K562 (cell line): ENCODE data around the gene SFSWAP. TPM values are rescaled to one million over a fixed set of nuclear protein-coding genes. Genes with fewer than 3 reads are reported as not detected.

ENCODE experiments used
- ATAC-seq: fragments of 200-7000 bp; cut with Tn5 transposase; 3 replicates; pipeline ENCODE4 v1.9.1; 2020; ENCODE audit warnings: moderate library complexity
- BruUV-seq: library from RNA; stranded (reverse); fragments of 400-500 nt; replicated peaks from 2 replicates; lab custom pipeline; 2021; lab: Mats Ljungman, UMichigan
- CTCF ChIA-PET: fragments of 300-600 bp; formaldehyde crosslinking; extraction: SDS; loops from one replicate; lab custom pipeline; 2021; ENCODE audit warnings: low intra/inter-chr PET ratio; lab: Yijun Ruan, JAX
- POLR2A ChIA-PET: fragments of 300-600, 350-650 bp; sonication (Branson Sonifier 250); formaldehyde crosslinking; extraction: SDS; loops from one replicate; lab custom pipeline; 2021; ENCODE audit warnings: antibody characterized with exemption, inconsistent platforms; lab: Yijun Ruan, JAX
- DNase-seq, 4 experiments: peaks; one replicate each; pipeline versions ENCODE4 v3.0.0 to v3.0.0-alpha.2; 2011 to 2018; ENCODE audit warnings: low spot score in 3 of 4, mixed read lengths in 3 of 4; ENCODE audit errors: extremely low read depth in 1 of 4
- FAIRE-seq: peaks from 2 replicates; lab custom pipeline; 2011; peaks lifted over from hg19 to GRCh38; lab: Jason Lieb, UNC
- H2AFZ ChIP-seq: 2 replicates; pipeline ENCODE4 v1.6.0; 2011; ENCODE audit warnings: low read depth, low read length, control low read depth, inconsistent platforms
- H3K27ac ChIP-seq: fragments of 200-600 bp; 3 replicates; pipeline ENCODE4 v1.8.0; 2011; ENCODE audit warnings: low read depth, mild to moderate bottlenecking, control low read depth, inconsistent platforms, low read length, moderate library complexity, mixed read lengths; ENCODE audit errors: extremely low read depth
- H3K27me3 ChIP-seq, 2 experiments: fragments of 300-600 bp in 1 of 2; 2 replicates in 1 of 2; 3 replicates in 1 of 2; pipeline versions ENCODE4 v1.6.0 to v1.8.0; 2011; ENCODE audit warnings: inconsistent platforms in 2 of 2, low read length in 2 of 2, mild to moderate bottlenecking in 1 of 2, mixed read lengths in 1 of 2, moderate library complexity in 1 of 2; ENCODE audit not compliant: control insufficient read depth in 2 of 2, insufficient read depth in 2 of 2
- H3K36me3 ChIP-seq: fragments of 300-600 bp; 3 replicates; pipeline ENCODE4 v1.8.0; 2011; ENCODE audit warnings: mild to moderate bottlenecking, low read length, inconsistent platforms; ENCODE audit not compliant: control insufficient read depth, insufficient read depth
- H3K4me1 ChIP-seq, 2 experiments: fragments of 200-600 bp in 1 of 2; replicated peaks in 1 of 2; 2 replicates in 1 of 2; 3 replicates in 1 of 2; pipeline versions ENCODE4 v1.5.1 to v1.8.0; 2011; ENCODE audit warnings: inconsistent platforms in 2 of 2, low read length in 2 of 2, mild to moderate bottlenecking in 1 of 2, mixed read lengths in 1 of 2, moderate library complexity in 1 of 2; ENCODE audit not compliant: control insufficient read depth in 2 of 2, insufficient read depth in 2 of 2
- H3K4me2 ChIP-seq: 2 replicates; pipeline ENCODE4 v1.6.1; 2011; ENCODE audit warnings: low read length, control low read depth, inconsistent platforms, mixed read lengths; ENCODE audit not compliant: insufficient read depth
- H3K4me3 ChIP-seq: fragments of 200-600 bp; sonication (generic), shearing (Covaris generic); 2 replicates; pipeline ENCODE4 v1.5.1; 2016; ENCODE audit warnings: control low read depth, inconsistent platforms
- H3K79me2 ChIP-seq: fragments of 200-600 bp; 3 replicates; pipeline ENCODE4 v1.8.0; 2011; ENCODE audit warnings: low read length, inconsistent platforms; ENCODE audit not compliant: control insufficient read depth, insufficient read depth
- H3K9ac ChIP-seq, 2 experiments: 2 replicates each; pipeline versions ENCODE4 v1.6.0 to v1.6.1; 2011; ENCODE audit warnings: low read depth in 2 of 2, low read length in 2 of 2, control low read depth in 1 of 2, inconsistent platforms in 1 of 2, mild to moderate bottlenecking in 1 of 2, mixed read lengths in 1 of 2; ENCODE audit not compliant: insufficient read depth in 1 of 2
- H3K9me1 ChIP-seq: one replicate; pipeline ENCODE4 v1.6.0; 2011; ENCODE audit warnings: inconsistent platforms, mild to moderate bottlenecking, low read length, moderate library complexity; ENCODE audit not compliant: control insufficient read depth, insufficient read depth
- H3K9me3 ChIP-seq: replicated peaks from 2 replicates; pipeline ENCODE4 v1.5.1; 2011; ENCODE audit warnings: low read depth, low read length, inconsistent platforms; ENCODE audit not compliant: control insufficient read depth, insufficient read depth
- H4K20me1 ChIP-seq: replicated peaks from 2 replicates; pipeline ENCODE4 v1.6.1; 2011; ENCODE audit warnings: low read length, inconsistent platforms, mixed read lengths; ENCODE audit not compliant: control insufficient read depth, insufficient read depth
- FOXA3 ChIP-seq, 2 experiments: fragments of 450-650 bp in 1 of 2; sonication (generic) in 1 of 2; formaldehyde crosslinking; IDR thresholded peaks in 1 of 2; conservative IDR thresholded peaks in 1 of 2; 2 replicates each; pipeline versions ENCODE4 v1.4.0 to v1.8.0; 2020 to 2022; ENCODE audit warnings: mild to moderate bottlenecking in 2 of 2, missing genetic modification reagents in 1 of 2
- RBM15 ChIP-seq: fragments of 200-400 bp; formaldehyde crosslinking; IDR thresholded peaks from 2 replicates; pipeline ENCODE4 v1.6.1; 2018; ENCODE audit warnings: mild to moderate bottlenecking, low read length, moderate library complexity; ENCODE audit not compliant: insufficient read depth
- ZBTB43 ChIP-seq: sonication (generic); formaldehyde crosslinking; IDR thresholded peaks from 2 replicates; pipeline ENCODE4 v1.8.0; 2023; ENCODE audit warnings: mild to moderate bottlenecking, missing genetic modification reagents
- ZFX ChIP-seq: sonication (generic); formaldehyde crosslinking; IDR thresholded peaks from 2 replicates; pipeline ENCODE4 v1.8.0; 2022; ENCODE audit warnings: mild to moderate bottlenecking, missing genetic modification reagents, moderate library complexity
- WGBS: fragments of 100-300 bp; shearing (Covaris generic); methylation state at CpG from one replicate; pipeline ENCODE4 v1.1.6; 2016; ENCODE audit warnings: low coverage, mixed read lengths; ENCODE audit not compliant: insufficient coverage; ENCODE audit errors: missing lambda C conversion rate; 5-methylcytosine and 5-hydroxymethylcytosine counted together
- in situ Hi-C: fragments of 300-500 bp; cut with MboI; formaldehyde crosslinking; loops from 4 replicates; pipeline ENCODE4 v1.15.0; 2018; ENCODE audit warnings: inconsistent platforms, mixed read lengths
- intact Hi-C: fragments of 100-400 bp; cut with micrococcal nuclease; formaldehyde crosslinking; loops from 2 replicates; pipeline ENCODE4 v1.14.2; 2022
- polyA plus RNA-seq, 8 experiments: library from polyadenylated mRNA; depleted of rRNA in 4 of 8; stranded (reverse) in 5 of 8; unstranded in 3 of 8; fragments of >200 nt; fragmentation: Nextera tagmentation in 2 of 8; fragmentation: Illumina TruSeq in 1 of 8; extraction: Ambion mirVana in 2 of 8; extraction: Trizol in 1 of 8; gene quantifications; 2 replicates each; pipeline versions ENCODE4 v1.2.1 to v1.2.3, GENCODE V29; 2011 to 2014; ENCODE audit warnings: inconsistent platforms in 1 of 8, missing spikeins in 1 of 8
- total RNA-seq, 7 experiments: library from RNA; depleted of rRNA in 6 of 7; stranded (reverse); fragments of >200 nt in 6 of 7; fragmentation: Illumina TruSeq in 2 of 7; extraction: Trizol in 2 of 7; gene quantifications; 2 replicates each; pipeline versions ENCODE4 v1.2.1 to v1.2.3, GENCODE V29; 2011 to 2021; ENCODE audit warnings: low replicate concordance in 1 of 7

The SFSWAP gene
- total and polyA plus RNA-seq, 9 of the 15 experiments (the other 6 are each of a cell fraction or from before 2014, with no cell fraction given) = 2.4 to 60.4 (median 32.6) TPM

- BruUV-seq = no TSS peak
- H3K4me2 ChIP-seq = no peak overlapping the region
- H3K4me1 ChIP-seq = peaks cover 0 to 3% of the 10 kb centered on the region in 2 experiments; a peak in 1 of 5 replicates
- ATAC-seq = no peak
- H3K9ac ChIP-seq = no peak overlapping the region
- H3K4me3 ChIP-seq = no peak overlapping the region
- H3K27me3 ChIP-seq = peaks cover 9 to 22% of the 10 kb centered on the region in 2 experiments; a peak in 4 of 5 replicates
- H2AFZ ChIP-seq = no peak overlapping the region
- H3K9me1 ChIP-seq = no peaks in the 10 kb centered on the region
- in situ Hi-C loops = no loop called here
- ChIA-PET POLR2A (no interaction called here), CTCF (no interaction called here)
- peak; percentile 40 for FAIRE-seq
- peaks cover 10% of the 10 kb centered on the region for H3K9me3 ChIP-seq
- H3K79me2 ChIP-seq = no peaks in the 10 kb centered on the region
- intact Hi-C loops = no loop called here
- DNase-seq = no peak
- WGBS = 5% methylated on average over 7 of the region's 7 CpGs
- no peak for TF ChIP-seq ZBTB43 (CRISPR knock-in tag)
- TF ChIP-seq RBM15 = no peak
- TF ChIP-seq ZFX (CRISPR knock-in tag) = no peak
- no peak for TF ChIP-seq FOXA3 (CRISPR knock-in tag; conservative IDR thresholded peaks at IDR 0.05 in 1 of 2, IDR thresholded peaks at IDR 0.05 in 1 of 2)
- H4K20me1 ChIP-seq = no peaks in the 10 kb centered on the region
- no peaks in the 10 kb centered on the region for H3K36me3 ChIP-seq
- no peak overlapping the region for H3K27ac ChIP-seq
Observed at GRCh38 chr12:131815131-131815530, 104.2 kb downstream of the SFSWAP start.
